ENCODE data around the gene ARHGAP42.

Gene ARHGAP42

DNA sequence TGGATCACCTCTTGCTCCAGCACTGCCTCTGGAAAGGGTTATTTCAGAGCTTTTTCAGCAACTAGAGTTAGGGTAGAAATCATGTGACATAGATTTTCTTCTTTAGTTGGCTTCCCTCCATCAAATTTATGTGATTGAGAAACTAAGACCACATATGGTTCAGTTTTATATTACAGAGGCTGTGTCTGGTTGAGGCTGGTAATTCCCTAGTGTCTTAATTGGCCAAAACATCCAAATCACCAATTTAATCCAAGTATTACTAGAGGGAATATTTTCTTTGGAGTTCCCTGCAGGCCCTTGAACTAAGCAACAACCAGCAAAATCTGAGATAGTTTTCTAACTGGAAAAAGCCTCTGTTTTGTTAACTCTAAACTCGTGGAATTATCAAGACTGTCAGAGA, 136.3 kb downstream of the ARHGAP42 start:
- POLR2A ChIA-PET (ENCODE audit: low non-redundant PET): no interaction called here
- CTCF ChIA-PET: no interaction called here
- H3K27ac ChIP-seq: no peak overlapping the region
- no peak for DNase-seq (ENCODE audit: low spot score)
- TF ChIP-seq, protein P1, sequence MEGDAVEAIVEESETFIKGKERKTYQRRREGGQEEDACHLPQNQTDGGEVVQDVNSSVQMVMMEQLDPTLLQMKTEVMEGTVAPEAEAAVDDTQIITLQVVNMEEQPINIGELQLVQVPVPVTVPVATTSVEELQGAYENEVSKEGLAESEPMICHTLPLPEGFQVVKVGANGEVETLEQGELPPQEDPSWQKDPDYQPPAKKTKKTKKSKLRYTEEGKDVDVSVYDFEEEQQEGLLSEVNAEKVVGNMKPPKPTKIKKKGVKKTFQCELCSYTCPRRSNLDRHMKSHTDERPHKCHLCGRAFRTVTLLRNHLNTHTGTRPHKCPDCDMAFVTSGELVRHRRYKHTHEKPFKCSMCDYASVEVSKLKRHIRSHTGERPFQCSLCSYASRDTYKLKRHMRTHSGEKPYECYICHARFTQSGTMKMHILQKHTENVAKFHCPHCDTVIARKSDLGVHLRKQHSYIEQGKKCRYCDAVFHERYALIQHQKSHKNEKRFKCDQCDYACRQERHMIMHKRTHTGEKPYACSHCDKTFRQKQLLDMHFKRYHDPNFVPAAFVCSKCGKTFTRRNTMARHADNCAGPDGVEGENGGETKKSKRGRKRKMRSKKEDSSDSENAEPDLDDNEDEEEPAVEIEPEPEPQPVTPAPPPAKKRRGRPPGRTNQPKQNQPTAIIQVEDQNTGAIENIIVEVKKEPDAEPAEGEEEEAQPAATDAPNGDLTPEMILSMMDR (conservative IDR thresholded peaks at IDR 0.05; ENCODE audit: low read depth): no peak

DNA sequence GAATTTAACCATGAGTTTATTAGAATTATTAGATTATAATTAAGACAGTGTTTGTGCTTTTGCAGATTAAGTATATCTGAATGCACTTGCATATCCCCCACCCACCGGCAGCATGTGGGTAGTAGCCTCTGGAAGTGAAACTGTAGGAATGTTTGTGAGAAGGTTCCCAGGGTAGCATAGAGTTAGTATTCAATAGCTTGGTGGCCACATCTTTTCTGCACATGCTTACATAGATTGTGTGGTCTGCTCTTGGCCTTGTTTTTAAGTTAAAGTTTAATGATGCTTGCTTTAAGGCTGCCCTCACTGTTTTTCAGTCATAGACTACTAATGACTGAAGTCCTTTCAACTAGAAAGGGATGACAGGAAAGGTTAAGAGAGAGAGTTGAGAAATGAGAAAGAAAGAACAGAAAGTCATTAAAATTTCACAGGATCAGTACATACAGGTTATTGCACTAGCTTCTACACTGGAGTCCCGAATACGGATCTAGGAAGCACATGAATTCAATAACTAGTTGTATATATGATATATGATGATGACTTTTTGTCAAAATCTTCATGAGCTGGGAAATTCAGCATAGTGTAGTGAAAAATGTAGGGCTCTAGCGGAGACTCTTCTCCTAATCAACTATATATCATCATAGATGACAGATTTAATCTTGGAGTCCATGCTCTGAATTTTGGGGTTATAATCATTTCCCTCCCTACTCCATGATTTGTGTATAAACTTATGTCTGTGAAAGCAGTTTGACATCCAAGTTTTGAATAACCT, 137.1 kb downstream of the ARHGAP42 start:
- ChIA-PET CTCF (no interaction called here), POLR2A (ENCODE audit: low non-redundant PET) (no interaction called here)
- TF ChIP-seq, protein P1 (conservative IDR thresholded peaks at IDR 0.05; ENCODE audit: low read depth): no peak
- no peak for DNase-seq (ENCODE audit: low spot score)
- H3K27ac ChIP-seq: no peak overlapping the region

DNA sequence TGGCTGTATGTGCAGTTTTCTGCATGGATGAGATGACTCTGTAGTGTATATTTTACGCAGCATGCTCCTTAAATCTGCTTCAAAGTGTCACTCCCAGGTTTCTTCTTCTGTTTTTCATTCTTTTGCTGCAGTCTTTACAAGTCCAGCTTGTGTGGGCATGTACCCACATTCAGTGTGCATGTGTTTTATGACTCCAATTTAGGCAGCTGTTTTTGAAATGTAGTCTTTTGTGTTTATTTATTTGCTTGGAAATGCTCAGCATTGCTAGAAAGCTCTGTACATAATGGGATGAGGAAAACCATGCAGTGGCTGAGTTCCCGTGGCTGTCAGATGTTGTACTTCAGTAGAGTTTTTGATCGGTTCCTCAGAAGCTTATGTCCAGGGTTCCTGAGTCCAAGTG, 138.5 kb downstream of the ARHGAP42 start:
- no peak for DNase-seq (ENCODE audit: low spot score)
- CTCF ChIA-PET: no interaction called here
- TF ChIP-seq, protein P1 (conservative IDR thresholded peaks at IDR 0.05; ENCODE audit: low read depth): no peak
- H3K27ac ChIP-seq: no peak overlapping the region
- POLR2A ChIA-PET (ENCODE audit: low non-redundant PET): no interaction called here

DNA sequence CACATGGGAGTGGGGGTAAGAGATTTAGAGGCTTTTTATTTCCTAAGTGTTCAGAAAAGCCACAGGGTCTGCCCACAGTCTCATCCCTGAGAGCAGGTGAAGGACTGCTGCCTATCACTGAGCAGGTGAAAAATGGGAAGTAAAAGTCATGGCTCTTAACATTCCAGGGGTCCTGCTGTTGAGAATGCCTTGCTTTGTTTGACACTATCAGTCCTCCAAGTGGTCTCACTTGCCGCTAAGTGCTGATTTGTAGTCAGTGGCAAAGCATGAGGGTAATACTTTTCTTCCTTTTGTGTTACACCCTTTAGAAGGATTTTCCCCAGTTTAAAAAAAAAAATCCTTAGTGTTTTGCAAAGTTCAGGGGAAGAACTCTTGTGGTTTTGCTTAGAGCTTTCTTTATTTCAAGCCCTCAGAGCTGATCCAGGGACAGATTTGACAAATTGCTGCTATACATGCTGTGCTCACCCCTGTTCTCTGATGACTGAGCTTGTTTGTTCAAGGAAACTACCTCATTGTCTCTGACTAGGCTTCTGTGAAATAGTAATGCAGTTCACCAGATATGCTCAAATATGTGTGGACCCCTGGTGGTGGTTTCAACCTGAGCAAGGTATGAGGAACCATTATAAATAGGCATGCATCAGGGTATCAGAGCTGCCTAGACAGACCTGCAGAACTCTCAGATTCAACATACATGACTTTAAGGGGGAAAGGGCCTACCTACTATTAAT, 141.0 kb downstream of the ARHGAP42 start:
- CTCF ChIA-PET: interaction anchor here (0.7 kb wide), 1 partner anchor 66 kb away, joined by 3 read pairs; no protein-coding TSS in a partner anchor
- TF ChIP-seq, protein P1 (conservative IDR thresholded peaks at IDR 0.05; ENCODE audit: low read depth): no peak
- no peak overlapping the region for H3K27ac ChIP-seq
- DNase-seq (ENCODE audit: low spot score): peak; percentile 8
- POLR2A ChIA-PET (ENCODE audit: low non-redundant PET): interaction anchor here (0.6 kb wide), 1 partner anchor 10 kb away, joined by 3 read pairs; no protein-coding TSS in a partner anchor

DNA sequence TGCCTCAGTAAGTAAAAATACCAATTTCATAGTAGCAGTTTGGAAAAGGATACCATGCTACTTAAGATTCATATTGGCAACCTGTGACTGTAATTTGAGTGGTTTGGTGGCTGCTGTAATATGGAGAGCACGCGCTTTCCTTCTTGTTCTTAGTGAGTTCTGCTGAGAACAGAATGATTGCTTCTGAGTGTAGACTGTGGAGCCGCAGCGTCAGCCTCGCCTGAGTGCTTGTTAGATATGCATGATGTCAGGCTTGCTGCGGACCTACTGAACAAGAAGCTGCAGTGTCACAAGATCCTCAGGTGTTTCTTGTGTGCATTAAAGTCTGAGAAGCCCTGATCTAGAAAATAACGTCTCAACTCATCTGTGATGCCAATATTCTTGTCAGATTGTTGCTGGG, 143.2 kb downstream of the ARHGAP42 start:
- H3K27ac ChIP-seq: no peak overlapping the region
- POLR2A ChIA-PET (ENCODE audit: low non-redundant PET): no interaction called here
- DNase-seq (ENCODE audit: low spot score): no peak
- CTCF ChIA-PET: no interaction called here
- TF ChIP-seq, protein P1 (conservative IDR thresholded peaks at IDR 0.05; ENCODE audit: low read depth): no peak

DNA sequence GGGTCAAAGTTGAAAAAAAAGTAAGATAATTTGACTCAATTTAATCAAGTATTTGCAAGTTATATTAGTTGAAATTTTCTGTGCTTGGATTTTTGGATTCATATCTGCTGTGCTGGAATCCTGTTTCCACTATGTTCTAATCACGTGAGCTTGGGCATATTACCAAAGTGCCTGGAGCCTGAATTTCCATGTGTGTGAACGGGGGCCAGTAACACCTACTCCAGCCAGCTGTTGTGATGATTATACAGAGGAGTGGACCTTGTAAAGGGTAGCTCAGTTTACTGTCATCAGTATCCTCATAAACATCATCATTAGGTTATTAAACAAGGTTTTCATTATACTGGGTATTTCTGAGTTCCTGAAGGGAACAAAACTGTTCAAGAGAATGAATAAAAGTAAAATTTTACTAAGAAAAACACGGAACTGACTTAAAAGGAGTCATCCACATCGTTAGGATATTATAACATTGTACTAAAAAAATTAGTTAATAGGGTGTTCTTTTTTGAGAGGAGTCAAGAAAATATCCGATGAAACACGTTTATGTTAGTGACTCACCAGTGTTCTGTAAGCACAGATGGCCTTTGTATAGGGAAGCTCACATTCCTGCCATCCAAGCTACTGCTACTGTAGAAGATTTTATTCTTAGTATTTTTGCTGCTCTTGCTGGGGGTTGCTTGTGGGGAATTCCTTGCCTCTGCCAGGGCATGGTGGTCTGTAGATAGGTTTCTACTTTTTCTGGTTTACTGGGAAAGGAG, 144.1 kb downstream of the ARHGAP42 start:
- CTCF ChIA-PET: no interaction called here
- TF ChIP-seq, protein P1 (conservative IDR thresholded peaks at IDR 0.05; ENCODE audit: low read depth): no peak
- peak; percentile 35 for DNase-seq (ENCODE audit: low spot score)
- no peak overlapping the region for H3K27ac ChIP-seq
- POLR2A ChIA-PET (ENCODE audit: low non-redundant PET): no interaction called here
